Rectal smooth muscle tissue (tissue), 1 donor: ENCODE data around the gene WDR81.
"Not testable (repeated sequence)": the region's sequence is repeated elsewhere in the genome, so short reads cannot be mapped to it uniquely, and the experiment has no call there.

Experiments
- H3K27ac ChIP-seq: one replicate; pipeline ENCODE4 v1.7.0; 2013; ENCODE audit warnings: low read depth, low read length, inconsistent platforms
- H3K27me3 ChIP-seq: one replicate; pipeline ENCODE4 v1.7.0; 2013; ENCODE audit warnings: low read length; ENCODE audit not compliant: control insufficient read depth, insufficient read depth
- H3K36me3 ChIP-seq: one replicate; pipeline ENCODE4 v1.7.0; 2013; ENCODE audit warnings: low read length; ENCODE audit not compliant: control insufficient read depth, insufficient read depth
- H3K4me1 ChIP-seq: one replicate; pipeline ENCODE4 v1.7.0; 2013; ENCODE audit warnings: low read length; ENCODE audit not compliant: control insufficient read depth, insufficient read depth
- H3K4me3 ChIP-seq: one replicate; pipeline ENCODE4 v1.7.0; 2013; ENCODE audit warnings: low read length
- H3K9ac ChIP-seq: one replicate; pipeline ENCODE4 v1.7.0; 2013; ENCODE audit warnings: low read length

Gene WDR81

GRCh38 chr17:1705004-1705403 lies 19.5 kb upstream of the WDR81 start:
- H3K4me3 ChIP-seq, result no peak overlapping the region
- H3K9ac ChIP-seq, result no peak overlapping the region
- no peaks in the 10 kb centered on the region for H3K4me1 ChIP-seq
- no peaks in the 10 kb centered on the region for H3K36me3 ChIP-seq
- no peaks in the 10 kb centered on the region for H3K27me3 ChIP-seq
- H3K27ac ChIP-seq, result no peak overlapping the region

- Histone ChIP-seq H3K4me3 (no peak overlapping the region), H3K9ac (no peak overlapping the region), H3K27me3 (no peaks in the 10 kb centered on the region), H3K36me3 (no peaks in the 10 kb centered on the region), H3K4me1 (no peaks in the 10 kb centered on the region), H3K27ac (no peak overlapping the region)
Observed at GRCh38 chr17:1707107-1707506, 17.4 kb upstream of the WDR81 start.

GRCh38 chr17:1708791-1709346 lies 15.6 kb upstream of the WDR81 start:
- not testable (repeated sequence) for H3K27me3 ChIP-seq, H3K9ac ChIP-seq, H3K4me3 ChIP-seq, H3K27ac ChIP-seq, H3K4me1 ChIP-seq
- peaks cover 11% of the 10 kb centered on the region for H3K36me3 ChIP-seq

- H3K27ac ChIP-seq, result no peak overlapping the region
- peaks cover 12% of the 10 kb centered on the region for H3K4me1 ChIP-seq
- H3K9ac ChIP-seq, result no peak overlapping the region
- H3K4me3 ChIP-seq, result peak overlapping the region; percentile 68
- no peaks in the 10 kb centered on the region for H3K27me3 ChIP-seq
- peaks cover 13% of the 10 kb centered on the region for H3K36me3 ChIP-seq
Observed at GRCh38 chr17:1709403-1709951, 15.0 kb upstream of the WDR81 start.

GRCh38 chr17:1709971-1710806 lies 14.3 kb upstream of the WDR81 start, which contains the start of gene TLCD2:
Gene TLCD2 (minus strand): TSS chr17:1710377. CDS start chr17:1710242, 135 bp downstream.
- H3K4me1 ChIP-seq, result peaks cover 15% of the 10 kb centered on the region
- H3K27me3 ChIP-seq, result no peaks in the 10 kb centered on the region
- H3K27ac ChIP-seq, result peak within 1 kb of the TSS; percentile 64
- peak within 1 kb of the TSS; percentile 41 for H3K9ac ChIP-seq
- peaks cover 13% of the 10 kb centered on the region for H3K36me3 ChIP-seq
- peak within 1 kb of the TSS; percentile 68 for H3K4me3 ChIP-seq

GRCh38 chr17:1710807-1711553 lies 13.5 kb upstream of the WDR81 start:
- H3K36me3 ChIP-seq, result peaks cover 13% of the 10 kb centered on the region
- H3K4me1 ChIP-seq, result peaks cover 15% of the 10 kb centered on the region
- H3K9ac ChIP-seq, result no peak overlapping the region
- H3K27me3 ChIP-seq, result no peaks in the 10 kb centered on the region
- H3K27ac ChIP-seq, result peak overlapping the region; percentile 64
- peak overlapping the region; percentile 68 for H3K4me3 ChIP-seq

GRCh38 chr17:1711804-1712203 lies 12.7 kb upstream of the WDR81 start:
- no peak overlapping the region for H3K4me3 ChIP-seq
- no peaks in the 10 kb centered on the region for H3K27me3 ChIP-seq
- peaks cover 15% of the 10 kb centered on the region for H3K4me1 ChIP-seq
- peaks cover 13% of the 10 kb centered on the region for H3K36me3 ChIP-seq
- H3K9ac ChIP-seq, result no peak overlapping the region
- H3K27ac ChIP-seq, result no peak overlapping the region

- H3K9ac ChIP-seq, result no peak overlapping the region
- H3K4me3 ChIP-seq, result no peak overlapping the region
- peaks cover 13% of the 10 kb centered on the region for H3K36me3 ChIP-seq
- H3K4me1 ChIP-seq, result peaks cover 17% of the 10 kb centered on the region
- H3K27me3 ChIP-seq, result no peaks in the 10 kb centered on the region
- H3K27ac ChIP-seq, result no peak overlapping the region
Observed at GRCh38 chr17:1712271-1712670, 12.2 kb upstream of the WDR81 start.

GRCh38 chr17:1713160-1713877 lies 11.2 kb upstream of the WDR81 start:
- H3K36me3 ChIP-seq, result peaks cover 13% of the 10 kb centered on the region
- no peaks in the 10 kb centered on the region for H3K27me3 ChIP-seq
- peak overlapping the region; percentile 85 for H3K27ac ChIP-seq
- H3K4me3 ChIP-seq, result peak overlapping the region; percentile 61
- peaks cover 22% of the 10 kb centered on the region for H3K4me1 ChIP-seq
- no peak overlapping the region for H3K9ac ChIP-seq

- H3K4me3 ChIP-seq, result peak overlapping the region; percentile 61
- peak overlapping the region; percentile 85 for H3K27ac ChIP-seq
- no peaks in the 10 kb centered on the region for H3K27me3 ChIP-seq
- peaks cover 24% of the 10 kb centered on the region for H3K4me1 ChIP-seq
- H3K36me3 ChIP-seq, result peaks cover 13% of the 10 kb centered on the region
- H3K9ac ChIP-seq, result peak overlapping the region; percentile 10
Observed at GRCh38 chr17:1713878-1714426, 10.6 kb upstream of the WDR81 start.

GRCh38 chr17:1714427-1714979 lies 10.0 kb upstream of the WDR81 start:
- Histone ChIP-seq H3K27me3 (no peaks in the 10 kb centered on the region), H3K9ac (peak overlapping the region; percentile 83), H3K27ac (peak overlapping the region; percentile 99), H3K36me3 (peaks cover 13% of the 10 kb centered on the region), H3K4me1 (peaks cover 24% of the 10 kb centered on the region), H3K4me3 (peak overlapping the region; percentile 77)
